GM23338 (cell line): Measurements from ENCODE around the gene ARHGEF10L. TPM values are rescaled to one million over a fixed set of nuclear protein-coding genes. Genes with fewer than 3 reads are reported as not detected.

Experiments
- ATAC-seq: fragments of 200-7000 bp; cut with Tn5 transposase; 3 replicates; pipeline ENCODE4 v1.9.1; 2020
- DNase-seq: peaks from one replicate; pipeline ENCODE4 v3.0.0-alpha.2; 2015; ENCODE audit warnings: low spot score
- H2AFZ ChIP-seq: fragments of 200-600 bp; sonication (generic); 2 replicates; pipeline ENCODE4 v1.8.0; 2016; ENCODE audit warnings: antibody characterized with exemption, mild to moderate bottlenecking, moderate library complexity
- H3F3A ChIP-seq: fragments of 200-600 bp; sonication (generic); replicated peaks from 2 replicates; pipeline ENCODE4 v1.8.0; 2017; ENCODE audit warnings: antibody characterized with exemption, mixed run types, low read depth
- H3K27ac ChIP-seq: fragments of 200-600 bp; sonication (generic); 2 replicates; pipeline ENCODE4 v1.6.1; 2016; ENCODE audit warnings: low read depth
- H3K27me3 ChIP-seq: fragments of 200-600 bp; sonication (generic); 2 replicates; pipeline ENCODE4 v1.8.0; 2016; ENCODE audit warnings: mild to moderate bottlenecking, mixed run types, moderate library complexity; ENCODE audit not compliant: insufficient read depth
- H3K36me3 ChIP-seq: fragments of 200-600 bp; sonication (generic); 2 replicates; pipeline ENCODE4 v1.8.0; 2016; ENCODE audit warnings: mild to moderate bottlenecking; ENCODE audit not compliant: insufficient read depth
- H3K4me1 ChIP-seq: fragments of 200-600 bp; sonication (generic); 2 replicates; pipeline ENCODE4 v1.8.0; 2016; ENCODE audit warnings: mild to moderate bottlenecking, moderate library complexity; ENCODE audit not compliant: insufficient read depth
- H3K4me2 ChIP-seq: fragments of 200-600 bp; sonication (generic); 2 replicates; pipeline ENCODE4 v1.7.1; 2017; ENCODE audit warnings: mixed run types
- H3K4me3 ChIP-seq: fragments of 200-600 bp; sonication (generic); 2 replicates; pipeline ENCODE4 v1.6.1; 2016; ENCODE audit warnings: mixed run types
- H3K79me2 ChIP-seq: fragments of 200-600 bp; sonication (generic); replicated peaks from 2 replicates; pipeline ENCODE4 v1.8.0; 2017; ENCODE audit warnings: mild to moderate bottlenecking; ENCODE audit not compliant: insufficient read depth
- H3K9me2 ChIP-seq: fragments of 200-600 bp; sonication (generic); 2 replicates; pipeline ENCODE4 v1.8.0; 2017; ENCODE audit not compliant: insufficient read depth
- H4K20me1 ChIP-seq: fragments of 200-600 bp; sonication (generic); replicated peaks from 2 replicates; pipeline ENCODE4 v1.8.0; 2017; ENCODE audit warnings: mild to moderate bottlenecking; ENCODE audit not compliant: insufficient read depth
- H3K27ac Mint-ChIP-seq: 2 replicates; pipeline ENCODE4 v1.8.0; 2020; ENCODE audit warnings: inconsistent platforms, mild to moderate bottlenecking, moderate library complexity, mixed read lengths
- H3K27me3 Mint-ChIP-seq: 3 replicates; pipeline ENCODE4 v1.8.0; 2022; ENCODE audit warnings: low read depth, mild to moderate bottlenecking, moderate library complexity, mixed read lengths, inconsistent platforms; ENCODE audit not compliant: insufficient read depth, poor library complexity
- H3K36me3 Mint-ChIP-seq: 3 replicates; pipeline ENCODE4 v1.8.0; 2021; ENCODE audit warnings: low read depth, mild to moderate bottlenecking, inconsistent platforms, moderate library complexity, mixed read lengths
- H3K4me1 Mint-ChIP-seq: 3 replicates; pipeline ENCODE4 v1.8.0; 2020; ENCODE audit warnings: mild to moderate bottlenecking, inconsistent platforms, mixed read lengths
- H3K4me3 Mint-ChIP-seq: 3 replicates; pipeline ENCODE4 v1.8.0; 2021; ENCODE audit warnings: moderate library complexity, mild to moderate bottlenecking, inconsistent platforms, mixed read lengths
- H3K9me3 Mint-ChIP-seq: 3 replicates; pipeline ENCODE4 v1.8.0; 2020; ENCODE audit warnings: moderate library complexity, mild to moderate bottlenecking, inconsistent platforms, mixed read lengths
- CREB1 ChIP-seq: fragments of 250-450 bp; sonication (Bioruptor Pico); IDR thresholded peaks from 2 replicates; pipeline ENCODE4 v1.5.0; 2020; ENCODE audit warnings: low read depth, mild to moderate bottlenecking, moderate library complexity
- JUNB ChIP-seq: IDR thresholded peaks from one replicate; pipeline ENCODE4 v1.6.1; 2016; ENCODE audit warnings: antibody characterized with exemption; ENCODE audit not compliant: unreplicated experiment
- NANOG ChIP-seq: IDR thresholded peaks from 2 replicates; pipeline ENCODE4 v1.6.1; 2016; ENCODE audit warnings: antibody characterized with exemption, borderline replicate concordance
- POLR2AphosphoS5 ChIP-seq: IDR thresholded peaks from 2 replicates; pipeline ENCODE4 v1.6.1; 2016; ENCODE audit warnings: antibody characterized with exemption, low read depth
- STAT1 ChIP-seq: IDR thresholded peaks from one replicate; pipeline ENCODE4 v1.6.1; 2016; ENCODE audit warnings: antibody characterized with exemption; ENCODE audit not compliant: unreplicated experiment
- ZNF114 ChIP-seq: fragments of 250-450 bp; sonication (Bioruptor Pico); IDR thresholded peaks from 2 replicates; pipeline ENCODE4 v1.5.0; 2020; ENCODE audit warnings: mild to moderate bottlenecking, moderate library complexity
- ZNF331 ChIP-seq: fragments of 250-450 bp; sonication (Bioruptor Pico); IDR thresholded peaks from 2 replicates; pipeline ENCODE4 v1.5.0; 2020; ENCODE audit warnings: low read depth, mild to moderate bottlenecking, moderate library complexity
- polyA plus RNA-seq: library from polyadenylated mRNA; unstranded; fragments of >200 nt; fragmentation: Nextera tagmentation; extraction: Ambion mirVana; gene quantifications from 2 replicates; pipeline ENCODE4 v1.2.1, GENCODE V29; 2016
- total RNA-seq: library from RNA; depleted of rRNA; stranded (reverse); fragments of >200 nt; shearing (Covaris generic); gene quantifications from 2 replicates; pipeline ENCODE4 v1.2.3, GENCODE V29; 2014
- TF ChIP-seq, protein P1 (sequence below): IDR thresholded peaks from one replicate; pipeline ENCODE4 v1.6.1; 2018; ENCODE audit warnings: antibody characterized with exemption; ENCODE audit not compliant: unreplicated experiment
- TF ChIP-seq, protein P2 (sequence below), 2 experiments: fragments of 200-600 bp in 1 of 2; sonication (generic) in 1 of 2; conservative IDR thresholded peaks; 2 replicates each; pipeline versions ENCODE4 v1.5.1 to v1.6.1; 2016 to 2017; ENCODE audit warnings: antibody characterized with exemption in 2 of 2, low read depth in 2 of 2, mild to moderate bottlenecking in 2 of 2, moderate library complexity in 1 of 2

ARHGEF10L gene
- total and polyA plus RNA-seq, 2 experiments from 2014 or later, result 12.1 to 46.8 TPM

DNA sequence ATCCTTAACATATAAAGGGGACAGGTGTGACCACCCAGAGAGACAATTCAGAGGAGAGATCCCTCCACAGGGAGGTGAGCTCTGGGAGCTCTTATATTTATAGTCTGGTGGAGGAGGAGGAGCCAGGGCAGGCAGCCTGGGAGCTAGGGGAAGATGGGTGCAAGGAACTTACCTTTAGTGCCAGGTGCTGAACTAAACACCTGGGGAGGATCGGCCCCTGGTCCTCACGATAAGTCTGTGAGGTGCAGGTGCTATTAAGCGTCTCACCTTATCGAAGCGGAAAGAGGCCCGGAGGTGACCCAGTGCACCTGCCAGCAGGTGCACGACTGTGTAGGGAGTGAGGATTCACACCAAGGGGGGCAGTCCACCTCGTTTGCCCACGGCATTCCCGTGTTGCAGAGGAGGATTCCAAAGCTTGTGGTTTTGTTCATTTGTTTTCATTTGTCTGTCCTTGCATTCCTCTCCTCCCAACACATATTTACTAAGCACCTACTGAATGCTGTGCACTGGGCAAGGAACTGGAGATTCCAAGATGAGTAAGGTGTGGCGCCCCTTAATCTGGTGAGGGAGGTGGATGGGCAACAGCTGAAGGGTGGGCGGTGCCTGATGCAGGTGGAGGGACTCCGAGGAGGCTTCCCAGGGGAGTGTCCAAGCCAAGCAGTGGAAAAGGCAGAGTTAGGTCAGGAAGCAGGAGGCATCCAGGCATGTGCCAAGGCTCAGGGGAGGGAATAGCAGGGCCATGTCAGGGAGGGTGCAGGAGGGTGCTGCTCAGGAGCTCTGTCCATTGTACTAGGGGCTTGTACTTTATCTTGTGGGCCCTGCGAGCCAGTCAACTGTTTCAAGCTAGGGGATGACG, 11.5 kb downstream of the ARHGEF10L start:
- Histone ChIP-seq H3K27ac (peak overlapping the region; percentile 56), H3K36me3 (no peaks in the 10 kb centered on the region), H3K27me3 (no peaks in the 10 kb centered on the region), H3K4me2 (peak overlapping the region; percentile 67), H3K4me1 (peaks cover 69% of the 10 kb centered on the region), H3K4me3 (peak overlapping the region; percentile 11; the same call in 1 of the 2 replicates), H4K20me1 (no peaks in the 10 kb centered on the region), H3F3A (peaks cover 45% of the 10 kb centered on the region), H2AFZ (no peak overlapping the region), H3K9me2 (no peaks in the 10 kb centered on the region), H3K79me2 (peaks cover 78% of the 10 kb centered on the region)
- Mint-ChIP-seq H3K27ac (peak overlapping the region; percentile 65), H3K27me3 (peaks cover 10% of the 10 kb centered on the region), H3K9me3 (no peaks in the 10 kb centered on the region), H3K4me1 (peaks cover 88% of the 10 kb centered on the region), H3K4me3 (peak overlapping the region; percentile 56), H3K36me3 (peaks cover 18% of the 10 kb centered on the region; the same call in 2 of the 3 replicates)
- DNase-seq, result peak; percentile 67
- TF ChIP-seq JUNB (no peak), ZNF114 (CRISPR knock-in tag) (no peak), STAT1 (no peak), CREB1 (CRISPR knock-in tag) (no peak), NANOG (peak; percentile 5; the same call in 1 of the 2 replicates), POLR2AphosphoS5 (peak; percentile 2; the same call in 1 of the 2 replicates), ZNF331 (no peak)
- TF ChIP-seq, protein P1, sequence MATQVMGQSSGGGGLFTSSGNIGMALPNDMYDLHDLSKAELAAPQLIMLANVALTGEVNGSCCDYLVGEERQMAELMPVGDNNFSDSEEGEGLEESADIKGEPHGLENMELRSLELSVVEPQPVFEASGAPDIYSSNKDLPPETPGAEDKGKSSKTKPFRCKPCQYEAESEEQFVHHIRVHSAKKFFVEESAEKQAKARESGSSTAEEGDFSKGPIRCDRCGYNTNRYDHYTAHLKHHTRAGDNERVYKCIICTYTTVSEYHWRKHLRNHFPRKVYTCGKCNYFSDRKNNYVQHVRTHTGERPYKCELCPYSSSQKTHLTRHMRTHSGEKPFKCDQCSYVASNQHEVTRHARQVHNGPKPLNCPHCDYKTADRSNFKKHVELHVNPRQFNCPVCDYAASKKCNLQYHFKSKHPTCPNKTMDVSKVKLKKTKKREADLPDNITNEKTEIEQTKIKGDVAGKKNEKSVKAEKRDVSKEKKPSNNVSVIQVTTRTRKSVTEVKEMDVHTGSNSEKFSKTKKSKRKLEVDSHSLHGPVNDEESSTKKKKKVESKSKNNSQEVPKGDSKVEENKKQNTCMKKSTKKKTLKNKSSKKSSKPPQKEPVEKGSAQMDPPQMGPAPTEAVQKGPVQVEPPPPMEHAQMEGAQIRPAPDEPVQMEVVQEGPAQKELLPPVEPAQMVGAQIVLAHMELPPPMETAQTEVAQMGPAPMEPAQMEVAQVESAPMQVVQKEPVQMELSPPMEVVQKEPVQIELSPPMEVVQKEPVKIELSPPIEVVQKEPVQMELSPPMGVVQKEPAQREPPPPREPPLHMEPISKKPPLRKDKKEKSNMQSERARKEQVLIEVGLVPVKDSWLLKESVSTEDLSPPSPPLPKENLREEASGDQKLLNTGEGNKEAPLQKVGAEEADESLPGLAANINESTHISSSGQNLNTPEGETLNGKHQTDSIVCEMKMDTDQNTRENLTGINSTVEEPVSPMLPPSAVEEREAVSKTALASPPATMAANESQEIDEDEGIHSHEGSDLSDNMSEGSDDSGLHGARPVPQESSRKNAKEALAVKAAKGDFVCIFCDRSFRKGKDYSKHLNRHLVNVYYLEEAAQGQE, result peak; percentile 60
- TF ChIP-seq, protein P2, sequence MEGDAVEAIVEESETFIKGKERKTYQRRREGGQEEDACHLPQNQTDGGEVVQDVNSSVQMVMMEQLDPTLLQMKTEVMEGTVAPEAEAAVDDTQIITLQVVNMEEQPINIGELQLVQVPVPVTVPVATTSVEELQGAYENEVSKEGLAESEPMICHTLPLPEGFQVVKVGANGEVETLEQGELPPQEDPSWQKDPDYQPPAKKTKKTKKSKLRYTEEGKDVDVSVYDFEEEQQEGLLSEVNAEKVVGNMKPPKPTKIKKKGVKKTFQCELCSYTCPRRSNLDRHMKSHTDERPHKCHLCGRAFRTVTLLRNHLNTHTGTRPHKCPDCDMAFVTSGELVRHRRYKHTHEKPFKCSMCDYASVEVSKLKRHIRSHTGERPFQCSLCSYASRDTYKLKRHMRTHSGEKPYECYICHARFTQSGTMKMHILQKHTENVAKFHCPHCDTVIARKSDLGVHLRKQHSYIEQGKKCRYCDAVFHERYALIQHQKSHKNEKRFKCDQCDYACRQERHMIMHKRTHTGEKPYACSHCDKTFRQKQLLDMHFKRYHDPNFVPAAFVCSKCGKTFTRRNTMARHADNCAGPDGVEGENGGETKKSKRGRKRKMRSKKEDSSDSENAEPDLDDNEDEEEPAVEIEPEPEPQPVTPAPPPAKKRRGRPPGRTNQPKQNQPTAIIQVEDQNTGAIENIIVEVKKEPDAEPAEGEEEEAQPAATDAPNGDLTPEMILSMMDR (conservative IDR thresholded peaks at IDR 0.05; ENCODE audit: low read depth in 2 of 2), result no peak
- ATAC-seq, result peak; percentile 51
